Peyer's patch (tissue), 4 donors: Measurements from ENCODE around the gene ANKRD16. TPM values are rescaled to one million over a fixed set of nuclear protein-coding genes. Genes with fewer than 3 reads are reported as not detected.
A peak's percentile ranks its signal among the peaks of the same experiment; 100 is the strongest.
"Not testable (repeated sequence)": the region's sequence is repeated elsewhere in the genome, so short reads cannot be mapped to it uniquely, and the experiment has no call there.

Source experiments
- DNase-seq, 3 donors: peaks; one replicate each; pipeline ENCODE4 v3.0.0-alpha.2; 2017 to 2019
- H3K27ac ChIP-seq, 4 donors: fragments of 200-600 bp; sonication (generic); one replicate each; pipeline ENCODE4 v1.5.1; 2016 to 2019
- H3K27me3 ChIP-seq, 2 donors: fragments of 200-600 bp; sonication (generic); one replicate each; pipeline ENCODE4 v1.5.1; 2019
- H3K36me3 ChIP-seq, 3 donors: fragments of 200-600 bp; sonication (generic); one replicate each; pipeline ENCODE4 v1.5.1; 2016 to 2019
- H3K4me1 ChIP-seq, 4 donors: fragments of 200-600 bp; sonication (generic); one replicate each; pipeline ENCODE4 v1.5.1; 2016 to 2019
- H3K4me3 ChIP-seq, 4 donors: fragments of 200-600 bp; sonication (generic); 1 replicate in 3 of 4; 2 replicates in 1 of 4; pipeline ENCODE4 v1.5.1; 2016 to 2019; ENCODE audit warnings: mild to moderate bottlenecking in 1 of 4
- H3K9me3 ChIP-seq, 4 donors: fragments of 200-600 bp; sonication (generic); one replicate each; pipeline ENCODE4 v1.5.1; 2016 to 2019; ENCODE audit warnings: mild to moderate bottlenecking in 1 of 4
- CTCF ChIP-seq, 6 experiments: fragments of 450-650 bp in 4 of 6; fragments of 200-600 bp in 2 of 6; sonication (generic) in 1 of 6; IDR thresholded peaks; one replicate each; pipeline ENCODE4 v1.5.1; 2017 to 2019; ENCODE audit warnings: antibody characterized with exemption in 6 of 6, mild to moderate bottlenecking in 3 of 6, moderate library complexity in 1 of 6
- POLR2A ChIP-seq, 2 donors: fragments of 450-650 bp; IDR thresholded peaks; one replicate each; pipeline ENCODE4 v1.5.1; 2017; ENCODE audit warnings: antibody characterized with exemption in 2 of 2, mild to moderate bottlenecking in 2 of 2, moderate library complexity in 2 of 2
- total RNA-seq, 4 donors: library from RNA; depleted of rRNA; stranded (reverse); fragments of >200 nt; gene quantifications; one replicate each; pipeline ENCODE4 v1.1.0, GENCODE V29; 2016

ANKRD16 gene
- total RNA-seq, 4 donors from 2014 or later = 5.3 to 15.3 (median 11.9) TPM

- Histone ChIP-seq H3K4me1 (no peaks in the 10 kb centered on the region), H3K4me3 (no peak overlapping the region), H3K27me3 (no peaks in the 10 kb centered on the region), H3K9me3 (no peaks in the 10 kb centered on the region), H3K27ac (no peak overlapping the region), H3K36me3 (no peaks in the 10 kb centered on the region)
- TF ChIP-seq CTCF (IDR thresholded peaks at IDR 0.05) (no peak), POLR2A (IDR thresholded peaks at IDR 0.05) (no peak)
- no peak for DNase-seq
Observed at GRCh38 chr10:5854131-5854475, 35.6 kb downstream of the ANKRD16 start.

GRCh38 chr10:5846667-5847066 lies 43.0 kb downstream of the ANKRD16 start:
- H3K27me3 ChIP-seq, DNase-seq, H3K36me3 ChIP-seq, H3K4me3 ChIP-seq, H3K4me1 ChIP-seq, H3K9me3 ChIP-seq: not testable (repeated sequence)
- H3K27ac ChIP-seq = peak overlapping the region in 1 of 4 donors; percentile 68

- H3K36me3 ChIP-seq = no peaks in the 10 kb centered on the region
- no peak overlapping the region for H3K4me3 ChIP-seq
- peak overlapping the region in 1 of 4 donors; percentile 68 for H3K27ac ChIP-seq
- no peak for DNase-seq
- TF ChIP-seq POLR2A (IDR thresholded peaks at IDR 0.05) = no peak
- no peak for TF ChIP-seq CTCF (IDR thresholded peaks at IDR 0.05)
- H3K4me1 ChIP-seq = peaks cover 0 to 8% (median 3%) of the 10 kb centered on the region in 4 donors
- no peaks in the 10 kb centered on the region for H3K9me3 ChIP-seq
- no peaks in the 10 kb centered on the region for H3K27me3 ChIP-seq
Observed at GRCh38 chr10:5844345-5845055, 45.2 kb downstream of the ANKRD16 start.

- Histone ChIP-seq H3K9me3 (no peaks in the 10 kb centered on the region), H3K27me3 (no peaks in the 10 kb centered on the region), H3K36me3 (no peaks in the 10 kb centered on the region), H3K4me3 (no peak overlapping the region), H3K4me1 (peaks cover 0 to 8% (median 3%) of the 10 kb centered on the region in 4 donors), H3K27ac (peak overlapping the region in 1 of 4 donors; percentile 68)
- no peak for TF ChIP-seq POLR2A (IDR thresholded peaks at IDR 0.05)
- TF ChIP-seq CTCF (IDR thresholded peaks at IDR 0.05) = no peak
- no peak for DNase-seq
Observed at GRCh38 chr10:5843686-5844344, 45.9 kb downstream of the ANKRD16 start.

- no peaks in the 10 kb centered on the region for H3K36me3 ChIP-seq
- H3K4me3 ChIP-seq = no peak overlapping the region
- no peak for DNase-seq
- TF ChIP-seq POLR2A (IDR thresholded peaks at IDR 0.05) (no peak), CTCF (IDR thresholded peaks at IDR 0.05) (no peak)
- H3K27me3 ChIP-seq = no peaks in the 10 kb centered on the region
- H3K4me1 ChIP-seq = peaks cover 0 to 8% (median 3%) of the 10 kb centered on the region in 4 donors
- H3K9me3 ChIP-seq = no peaks in the 10 kb centered on the region
- H3K27ac ChIP-seq = peak overlapping the region in 1 of 4 donors; percentile 92
Observed at GRCh38 chr10:5841965-5842364, 47.7 kb downstream of the ANKRD16 start.
